ENCODE measurements around the gene NAALADL2. TPM values are rescaled to one million over a fixed set of nuclear protein-coding genes. Genes with fewer than 3 reads are reported as not detected.

NAALADL2 gene
- total RNA-seq, 2 experiments from 2014 or later, result 0.30 to 1.2 TPM

DNA sequence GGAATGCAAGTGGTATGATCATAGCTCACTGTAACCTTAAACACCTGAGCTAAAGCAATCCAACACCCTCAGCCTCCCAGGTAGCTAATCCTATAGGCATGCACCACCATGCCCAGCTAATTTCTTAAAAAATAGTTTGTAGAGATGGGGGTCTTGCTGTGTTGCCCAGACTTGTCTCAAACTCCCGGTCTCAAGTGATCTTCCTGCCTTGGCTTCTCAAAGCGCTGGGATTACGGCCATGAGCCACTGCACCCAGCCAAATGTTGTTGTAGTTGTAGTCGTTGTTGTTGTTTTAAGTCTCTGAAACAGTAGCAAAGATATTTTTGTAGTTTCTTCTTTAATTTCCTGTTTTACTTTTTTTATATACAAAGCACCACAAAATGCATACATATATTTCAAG is 616.6 kb downstream of the NAALADL2 start:
- Mint-ChIP-seq H3K27me3 (no peaks in the 10 kb centered on the region), H3K9me3 (no peaks in the 10 kb centered on the region), H3K4me1 (ENCODE audit: low read depth) (no peaks in the 10 kb centered on the region), H3K36me3 (ENCODE audit: low read depth) (no peaks in the 10 kb centered on the region), H3K4me3 (no peak overlapping the region), H3K27ac (no peak overlapping the region)
- Histone ChIP-seq H3K9me3 (ENCODE audit: control insufficient read depth in 1 of 2, insufficient read depth in 1 of 2, low read length in 2 of 2) (peaks cover 0 to 3% of the 10 kb centered on the region in 2 experiments), H3K27me3 (ENCODE audit: control insufficient read depth in 1 of 2, insufficient read depth in 2 of 2, low read length in 2 of 2) (no peaks in the 10 kb centered on the region), H3K36me3 (ENCODE audit: insufficient read depth, low read length) (no peaks in the 10 kb centered on the region), H3K4me3 (ENCODE audit: low read length) (no peak overlapping the region), H3K27ac (ENCODE audit: low read depth in 1 of 2, low read length in 2 of 2) (no peak overlapping the region), H3K4me1 (ENCODE audit: insufficient read depth, low read length) (no peaks in the 10 kb centered on the region)
- TF ChIP-seq, protein P1, sequence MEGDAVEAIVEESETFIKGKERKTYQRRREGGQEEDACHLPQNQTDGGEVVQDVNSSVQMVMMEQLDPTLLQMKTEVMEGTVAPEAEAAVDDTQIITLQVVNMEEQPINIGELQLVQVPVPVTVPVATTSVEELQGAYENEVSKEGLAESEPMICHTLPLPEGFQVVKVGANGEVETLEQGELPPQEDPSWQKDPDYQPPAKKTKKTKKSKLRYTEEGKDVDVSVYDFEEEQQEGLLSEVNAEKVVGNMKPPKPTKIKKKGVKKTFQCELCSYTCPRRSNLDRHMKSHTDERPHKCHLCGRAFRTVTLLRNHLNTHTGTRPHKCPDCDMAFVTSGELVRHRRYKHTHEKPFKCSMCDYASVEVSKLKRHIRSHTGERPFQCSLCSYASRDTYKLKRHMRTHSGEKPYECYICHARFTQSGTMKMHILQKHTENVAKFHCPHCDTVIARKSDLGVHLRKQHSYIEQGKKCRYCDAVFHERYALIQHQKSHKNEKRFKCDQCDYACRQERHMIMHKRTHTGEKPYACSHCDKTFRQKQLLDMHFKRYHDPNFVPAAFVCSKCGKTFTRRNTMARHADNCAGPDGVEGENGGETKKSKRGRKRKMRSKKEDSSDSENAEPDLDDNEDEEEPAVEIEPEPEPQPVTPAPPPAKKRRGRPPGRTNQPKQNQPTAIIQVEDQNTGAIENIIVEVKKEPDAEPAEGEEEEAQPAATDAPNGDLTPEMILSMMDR (IDR thresholded peaks at IDR 0.05), result no peak
- ATAC-seq (ENCODE audit: poor library complexity) (no peak), DNase-seq (no peak)
- POLR2A ChIA-PET, result no interaction called here
- intact Hi-C loops (cut with DNase I, micrococcal nuclease), result no loop called here
- CTCF ChIA-PET, result no interaction called here

DNA sequence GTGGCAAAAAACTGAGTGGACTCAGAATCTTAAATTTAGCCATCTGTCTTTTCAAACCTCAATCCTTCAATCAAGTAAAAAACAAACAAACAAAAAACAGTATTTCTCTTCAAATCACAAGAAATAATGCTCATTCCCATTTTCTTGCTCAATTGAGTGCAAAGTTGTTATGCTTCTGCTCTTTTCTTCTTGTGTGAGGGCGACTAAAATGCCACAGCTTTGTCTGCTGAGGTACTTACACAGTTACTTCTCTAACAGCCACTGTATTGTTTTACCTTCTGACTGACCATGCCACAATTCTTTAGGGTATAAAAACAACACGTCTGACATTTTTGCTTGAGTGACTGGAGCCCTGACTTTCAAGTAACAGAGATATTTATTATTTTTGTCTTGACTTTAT is 617.4 kb downstream of the NAALADL2 start:
- TF ChIP-seq, protein P1 (IDR thresholded peaks at IDR 0.05), result no peak
- ATAC-seq (ENCODE audit: poor library complexity) (no peak), DNase-seq (no peak)
- H3K27me3 ChIP-seq (ENCODE audit: control insufficient read depth in 1 of 2, insufficient read depth in 2 of 2, low read length in 2 of 2), result no peaks in the 10 kb centered on the region
- no peaks in the 10 kb centered on the region for H3K36me3 ChIP-seq (ENCODE audit: insufficient read depth, low read length)
- H3K9me3 ChIP-seq (ENCODE audit: control insufficient read depth in 1 of 2, insufficient read depth in 1 of 2, low read length in 2 of 2), result no peaks in the 10 kb centered on the region
- Mint-ChIP-seq H3K9me3 (no peaks in the 10 kb centered on the region), H3K4me3 (no peak overlapping the region), H3K36me3 (ENCODE audit: low read depth) (no peaks in the 10 kb centered on the region), H3K27me3 (no peaks in the 10 kb centered on the region), H3K27ac (no peak overlapping the region), H3K4me1 (ENCODE audit: low read depth) (no peaks in the 10 kb centered on the region)
- POLR2A ChIA-PET, result no interaction called here
- no peak overlapping the region for H3K4me3 ChIP-seq (ENCODE audit: low read length)
- no peak overlapping the region for H3K27ac ChIP-seq (ENCODE audit: low read depth in 1 of 2, low read length in 2 of 2)
- intact Hi-C loops (cut with DNase I, micrococcal nuclease), result no loop called here
- CTCF ChIA-PET, result no interaction called here
- no peaks in the 10 kb centered on the region for H3K4me1 ChIP-seq (ENCODE audit: insufficient read depth, low read length)

DNA sequence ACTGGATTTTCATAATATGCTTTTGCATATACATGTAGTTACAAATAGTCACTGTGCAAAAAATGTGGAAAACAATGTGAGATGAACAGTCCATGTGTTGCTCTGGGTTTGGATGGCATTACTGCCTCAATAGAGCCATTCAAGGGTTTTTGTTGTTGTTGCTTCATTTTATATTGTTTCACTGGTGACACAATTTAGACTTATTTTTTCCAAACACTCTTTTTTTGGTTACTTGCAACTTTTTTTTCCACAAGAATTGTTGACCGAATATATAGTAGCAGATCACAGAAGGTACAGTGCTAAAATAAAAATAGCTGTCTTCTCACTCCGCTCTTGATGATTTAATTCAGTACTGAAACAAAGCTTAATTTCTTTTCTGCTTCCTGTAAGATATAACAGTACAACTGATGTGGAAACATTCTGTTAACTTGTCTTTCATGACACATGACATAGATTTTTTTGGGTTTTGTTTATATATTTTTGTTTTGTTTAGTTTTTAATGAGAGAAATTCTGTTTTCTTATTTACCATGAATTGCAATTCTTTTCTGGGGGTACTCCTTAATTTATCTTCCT is 618.6 kb downstream of the NAALADL2 start:
- H3K4me3 Mint-ChIP-seq, result no peak overlapping the region
- no peak overlapping the region for H3K27ac Mint-ChIP-seq
- TF ChIP-seq, protein P1 (IDR thresholded peaks at IDR 0.05), result no peak
- ATAC-seq (ENCODE audit: poor library complexity), result no peak
- no peak overlapping the region for H3K27ac ChIP-seq (ENCODE audit: low read depth in 1 of 2, low read length in 2 of 2)
- POLR2A ChIA-PET, result no interaction called here
- no peak for DNase-seq
- no peaks in the 10 kb centered on the region for H3K36me3 ChIP-seq (ENCODE audit: insufficient read depth, low read length)
- no peaks in the 10 kb centered on the region for H3K27me3 Mint-ChIP-seq
- no peaks in the 10 kb centered on the region for H3K9me3 ChIP-seq (ENCODE audit: control insufficient read depth in 1 of 2, insufficient read depth in 1 of 2, low read length in 2 of 2)
- H3K4me3 ChIP-seq (ENCODE audit: low read length), result no peak overlapping the region
- H3K4me1 Mint-ChIP-seq (ENCODE audit: low read depth), result no peaks in the 10 kb centered on the region
- intact Hi-C loops (cut with DNase I, micrococcal nuclease), result no loop called here
- H3K36me3 Mint-ChIP-seq (ENCODE audit: low read depth), result no peaks in the 10 kb centered on the region
- no peaks in the 10 kb centered on the region for H3K27me3 ChIP-seq (ENCODE audit: control insufficient read depth in 1 of 2, insufficient read depth in 2 of 2, low read length in 2 of 2)
- no peaks in the 10 kb centered on the region for H3K4me1 ChIP-seq (ENCODE audit: insufficient read depth, low read length)
- CTCF ChIA-PET, result no interaction called here
- H3K9me3 Mint-ChIP-seq, result no peaks in the 10 kb centered on the region

All from CD4-positive, alpha-beta T cell (primary cell).